IMR-90 (cell line): ENCODE measurements around the gene PTMS. TPM values are rescaled to one million over a fixed set of nuclear protein-coding genes. Genes with fewer than 3 reads are reported as not detected.
"Not testable (repeated sequence)": the region's sequence is repeated elsewhere in the genome, so short reads cannot be mapped to it uniquely, and the experiment has no call there.

Source experiments
- ATAC-seq: fragments of 200-7000 bp; cut with Tn5 transposase; 2 replicates; pipeline ENCODE4 v1.9.1; 2020; ENCODE audit warnings: low read depth, mild to moderate bottlenecking, moderate library complexity
- BruUV-seq: library from RNA; stranded (reverse); fragments of 400-500 nt; replicated peaks from 2 replicates; lab custom pipeline; 2021; lab: Mats Ljungman, UMichigan
- CTCF ChIA-PET: fragments of 300-600 bp; formaldehyde crosslinking; extraction: SDS; loops from one replicate; lab custom pipeline; 2021; ENCODE audit warnings: antibody characterized with exemption; lab: Yijun Ruan, JAX
- POLR2A ChIA-PET: fragments of 300-600 bp; sonication (Branson Sonifier 250); formaldehyde crosslinking; loops from one replicate; lab custom pipeline; 2022; ENCODE audit warnings: antibody characterized with exemption; ENCODE audit not compliant: unreplicated experiment; lab: Charles Lee
- DNase-seq: peaks from one replicate; pipeline ENCODE4 v3.0.0; 2013
- H2AFZ ChIP-seq: replicated peaks from 2 replicates; pipeline ENCODE3; 2013; ENCODE audit warnings: low read length, mild to moderate bottlenecking; ENCODE audit not compliant: poor library complexity
- H2AK5ac ChIP-seq: 2 replicates; pipeline ENCODE4 v1.6.1; 2013; ENCODE audit warnings: low read depth, low read length, inconsistent platforms
- H2AK9ac ChIP-seq: replicated peaks from 2 replicates; pipeline ENCODE3; 2013; ENCODE audit warnings: mild to moderate bottlenecking, low read depth, low read length, moderate library complexity; ENCODE audit not compliant: poor library complexity
- H2BK120ac ChIP-seq: 2 replicates; pipeline ENCODE4 v1.6.1; 2013; ENCODE audit warnings: low read depth, low read length, inconsistent platforms
- H2BK15ac ChIP-seq: 3 replicates; pipeline ENCODE4 v1.6.1; 2013; ENCODE audit warnings: low read depth, low read length, inconsistent platforms
- H2BK20ac ChIP-seq: 2 replicates; pipeline ENCODE4 v1.6.1; 2013; ENCODE audit warnings: low read depth, mild to moderate bottlenecking, inconsistent platforms, low read length, moderate library complexity
- H2BK5ac ChIP-seq: 2 replicates; pipeline ENCODE4 v1.6.1; 2013; ENCODE audit warnings: mild to moderate bottlenecking, low read depth, low read length, inconsistent platforms; ENCODE audit not compliant: poor library complexity, severe bottlenecking
- H3K14ac ChIP-seq: replicated peaks from 2 replicates; pipeline ENCODE4 v1.6.1; 2013; ENCODE audit warnings: low read depth, low read length, inconsistent platforms
- H3K18ac ChIP-seq: 2 replicates; pipeline ENCODE4 v1.6.1; 2013; ENCODE audit warnings: low read depth, low read length, control low read depth
- H3K23ac ChIP-seq: 2 replicates; pipeline ENCODE4 v1.6.1; 2013; ENCODE audit warnings: low read depth, low read length, inconsistent platforms
- H3K27ac ChIP-seq: 2 replicates; pipeline ENCODE4 v1.5.1; 2013; ENCODE audit warnings: mild to moderate bottlenecking, control low read depth, low read length; ENCODE audit not compliant: insufficient read depth
- H3K27me3 ChIP-seq: 2 replicates; pipeline ENCODE4 v1.6.1; 2013; ENCODE audit warnings: low read length; ENCODE audit not compliant: control insufficient read depth, insufficient read depth
- H3K36me3 ChIP-seq: 2 replicates; pipeline ENCODE4 v1.6.1; 2013; ENCODE audit warnings: low read length, mixed read lengths; ENCODE audit not compliant: control insufficient read depth, insufficient read depth
- H3K4ac ChIP-seq: 2 replicates; pipeline ENCODE4 v1.6.1; 2013; ENCODE audit warnings: low read depth, low read length, inconsistent platforms
- H3K4me1 ChIP-seq: 2 replicates; pipeline ENCODE4 v1.6.1; 2013; ENCODE audit warnings: low read length, mixed read lengths; ENCODE audit not compliant: control insufficient read depth, insufficient read depth
- H3K4me2 ChIP-seq: 2 replicates; pipeline ENCODE4 v1.6.1; 2013; ENCODE audit warnings: low read depth, mild to moderate bottlenecking, control low read depth, low read length, moderate library complexity
- H3K4me3 ChIP-seq: 2 replicates; pipeline ENCODE4 v1.5.1; 2013; ENCODE audit warnings: low read depth, mild to moderate bottlenecking, control low read depth, low read length, moderate library complexity; ENCODE audit not compliant: insufficient read depth
- H3K56ac ChIP-seq: 2 replicates; pipeline ENCODE4 v1.6.1; 2013; ENCODE audit warnings: low read length, inconsistent platforms; ENCODE audit not compliant: insufficient read depth; ENCODE audit errors: extremely low read depth
- H3K79me1 ChIP-seq, 2 experiments: 2 replicates each; pipeline ENCODE4 v1.6.1; 2013; ENCODE audit warnings: low read length in 2 of 2, inconsistent platforms in 1 of 2, low read depth in 1 of 2
- H3K9ac ChIP-seq: 2 replicates; pipeline ENCODE4 v1.6.1; 2013; ENCODE audit warnings: low read depth, low read length, control low read depth
- H3K9me1 ChIP-seq: 2 replicates; pipeline ENCODE4 v1.6.1; 2013; ENCODE audit warnings: low read length, inconsistent platforms; ENCODE audit not compliant: insufficient read depth
- H3K9me3 ChIP-seq: 2 replicates; pipeline ENCODE4 v1.6.1; 2013; ENCODE audit warnings: low read length; ENCODE audit not compliant: control insufficient read depth, insufficient read depth
- H4K20me1 ChIP-seq: 2 replicates; pipeline ENCODE4 v1.6.1; 2013; ENCODE audit warnings: low read length, inconsistent platforms; ENCODE audit not compliant: insufficient read depth
- H4K5ac ChIP-seq: 2 replicates; pipeline ENCODE4 v1.6.1; 2013; ENCODE audit warnings: mild to moderate bottlenecking, low read depth, low read length, control low read depth
- H4K8ac ChIP-seq, 2 experiments: 2 replicates each; pipeline ENCODE4 v1.6.1; 2013; ENCODE audit warnings: low read depth in 2 of 2, low read length in 2 of 2, control low read depth in 1 of 2, inconsistent platforms in 1 of 2
- H4K91ac ChIP-seq: 2 replicates; pipeline ENCODE4 v1.6.1; 2013; ENCODE audit warnings: low read depth, low read length, inconsistent platforms; ENCODE audit not compliant: insufficient read depth
- WGBS, 2 experiments: methylation state at CpG; one replicate each; pipeline versions ENCODE4 v1.1.5 to v1.1.7; 2013; ENCODE audit warnings: missing lambda C conversion rate in 2 of 2; ENCODE audit not compliant: insufficient read length in 1 of 2; ENCODE audit errors: extremely low coverage in 2 of 2; 5-methylcytosine and 5-hydroxymethylcytosine counted together
- dilution Hi-C: fragments of 300-500 bp; cut with HindIII; formaldehyde crosslinking; loops from one replicate; pipeline ENCODE4 v1.14.3; 2018; ENCODE audit warnings: low sequenced_read_pairs; ENCODE audit not compliant: unreplicated experiment
- in situ Hi-C: fragments of 300-500 bp; cut with MboI; formaldehyde crosslinking; loops from 3 replicates; pipeline ENCODE4 v1.14.3; 2019; ENCODE audit warnings: low sequenced_read_pairs, inconsistent platforms, mixed read lengths
- intact Hi-C: fragments of 100-400 bp; cut with micrococcal nuclease; formaldehyde crosslinking; loops from 2 replicates; pipeline ENCODE4 v1.10.0; 2022
- polyA plus RNA-seq, 3 experiments: library from polyadenylated mRNA; depleted of rRNA; stranded (reverse); fragments of >200 nt; gene quantifications; 2 replicates each; pipeline ENCODE4 v1.2.3, GENCODE V29; 2012; ENCODE audit warnings: low replicate concordance in 1 of 3
- total RNA-seq: library from RNA; depleted of rRNA; stranded (reverse); fragments of >200 nt; gene quantifications from 2 replicates; pipeline ENCODE4 v1.2.3, GENCODE V29; 2012

Gene PTMS
- total and polyA plus RNA-seq, 2 of the 4 experiments (the other 2 are of a cell fraction), result 17.2 to 275 TPM

DNA sequence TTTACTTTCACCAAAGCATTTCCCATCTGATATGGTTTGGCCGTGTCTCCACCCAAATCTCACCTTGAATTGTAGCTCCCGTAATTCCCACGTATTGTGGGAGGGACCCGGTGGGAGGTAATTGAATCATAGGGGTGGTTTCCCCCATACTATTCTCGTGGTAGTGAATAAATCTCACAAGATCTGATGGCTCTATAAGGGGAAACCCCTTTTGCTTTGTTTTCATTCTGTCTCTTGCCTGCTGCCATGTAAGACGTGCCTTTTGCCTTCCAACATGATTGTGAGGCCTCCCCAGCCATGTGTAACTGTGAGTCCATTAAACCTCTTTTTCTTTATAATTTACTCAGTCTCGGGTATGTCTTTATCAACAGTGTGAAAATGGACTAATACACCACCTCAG is 22.9 kb upstream of the PTMS start:
- WGBS, 2 experiments, result no CpG with 5 or more reads among the region's 7 CpGs
- intact Hi-C loops, H4K20me1 ChIP-seq, H2BK120ac ChIP-seq, H4K8ac ChIP-seq, H2AFZ ChIP-seq, H3K56ac ChIP-seq, H3K18ac ChIP-seq, H3K27me3 ChIP-seq, H2BK15ac ChIP-seq, H2AK9ac ChIP-seq, H3K27ac ChIP-seq, H3K9ac ChIP-seq, H3K4me2 ChIP-seq, H4K91ac ChIP-seq, H3K4me1 ChIP-seq, H3K79me1 ChIP-seq, H3K9me3 ChIP-seq, H3K23ac ChIP-seq, BruUV-seq, H2AK5ac ChIP-seq, ATAC-seq, H3K14ac ChIP-seq, in situ Hi-C loops, H2BK5ac ChIP-seq, H4K5ac ChIP-seq, H3K4ac ChIP-seq, dilution Hi-C loops, H3K9me1 ChIP-seq, H3K4me3 ChIP-seq, H2BK20ac ChIP-seq, DNase-seq: not testable (repeated sequence)
- ChIA-PET CTCF (interaction anchor here (0.6 kb wide), 1 partner anchor 155 kb away, joined by 3 read pairs; no protein-coding TSS in a partner anchor), POLR2A (interaction anchor here (0.6 kb wide), 1 partner anchor 20 kb away, joined by 3 read pairs; the partner anchor contains the start of gene COPS7A)
- H3K36me3 ChIP-seq, result peaks cover 26% of the 10 kb centered on the region
